T-cell (primary cell): ENCODE data around the gene PDGFC. TPM values are rescaled to one million over a fixed set of nuclear protein-coding genes. Genes with fewer than 3 reads are reported as not detected.

Experiments
- ATAC-seq, 4 experiments: fragments of 200-7000 bp in 3 of 4; fragments of 150-1000 bp in 1 of 4; cut with Tn5 transposase; replicated peaks in 1 of 4; 1 replicate in 3 of 4; 2 replicates in 1 of 4; pipeline ENCODE4 v1.10.0; 2021; ENCODE audit warnings: moderate library complexity in 3 of 4, mild to moderate bottlenecking in 2 of 4, moderate number of reproducible peaks in 1 of 4
- CTCF ChIA-PET, 2 donors: fragments of 300-600 bp; sonication (Branson Sonifier 250); formaldehyde crosslinking; loops; one replicate each; lab custom pipeline; 2022; ENCODE audit warnings: antibody characterized with exemption in 2 of 2; lab: Charles Lee
- POLR2A ChIA-PET, 2 donors: fragments of 300-600 bp; sonication (Branson Sonifier 250); formaldehyde crosslinking; loops; one replicate each; lab custom pipeline; 2022; ENCODE audit warnings: antibody characterized with exemption in 2 of 2; lab: Charles Lee
- DNase-seq, 35 experiments: peaks; one replicate each; pipeline versions ENCODE4 v3.0.0 to v3.0.0-alpha.2; 2013 to 2023
- H3K27ac ChIP-seq: one replicate; pipeline ENCODE4 v1.5.1; 2013; ENCODE audit warnings: low read length
- H3K27me3 ChIP-seq, 2 experiments: replicated peaks in 1 of 2; 1 replicate in 1 of 2; 2 replicates in 1 of 2; pipeline versions ENCODE4 v1.6.1 to v1.7.0; 2013; ENCODE audit warnings: low read length in 1 of 2, mixed read lengths in 1 of 2; ENCODE audit not compliant: control insufficient read depth in 2 of 2, insufficient read depth in 2 of 2; ENCODE audit errors: extremely low read depth in 1 of 2
- H3K36me3 ChIP-seq, 2 donors: 1 replicate in 1 of 2; 2 replicates in 1 of 2; pipeline versions ENCODE4 v1.6.1 to v1.7.0; 2013; ENCODE audit warnings: low read length in 1 of 2; ENCODE audit not compliant: control insufficient read depth in 2 of 2, insufficient read depth in 1 of 2; ENCODE audit errors: extremely low read depth in 1 of 2
- H3K4me1 ChIP-seq, 2 experiments: 1 replicate in 1 of 2; 2 replicates in 1 of 2; pipeline versions ENCODE4 v1.6.1 to v1.7.0; 2013; ENCODE audit warnings: low read length in 2 of 2, mixed read lengths in 1 of 2; ENCODE audit not compliant: insufficient read depth in 2 of 2, control insufficient read depth in 1 of 2; ENCODE audit errors: extremely low read depth in 1 of 2
- H3K4me3 ChIP-seq, 2 donors: 1 replicate in 1 of 2; 2 replicates in 1 of 2; pipeline versions ENCODE4 v1.5.1 to v1.7.0; 2013; ENCODE audit warnings: mild to moderate bottlenecking in 2 of 2, low read length in 1 of 2, moderate library complexity in 1 of 2; ENCODE audit not compliant: control insufficient read depth in 1 of 2; ENCODE audit errors: extremely low read depth in 1 of 2
- H3K9me3 ChIP-seq: 2 replicates; pipeline ENCODE4 v1.7.0; 2013
- H3K27ac Mint-ChIP-seq, 2 donors: one replicate each; pipeline ENCODE4 v1.8.0; 2020 to 2021; ENCODE audit warnings: mild to moderate bottlenecking in 2 of 2, mixed read lengths in 2 of 2
- H3K27me3 Mint-ChIP-seq, 2 donors: one replicate each; pipeline ENCODE4 v1.8.0; 2021 to 2022; ENCODE audit warnings: mixed read lengths in 2 of 2
- H3K36me3 Mint-ChIP-seq: one replicate; pipeline ENCODE4 v1.8.0; 2021; ENCODE audit warnings: mixed read lengths
- H3K4me1 Mint-ChIP-seq, 3 donors: one replicate each; pipeline ENCODE4 v1.8.0; 2020 to 2022; ENCODE audit warnings: mixed read lengths in 3 of 3, mild to moderate bottlenecking in 1 of 3
- H3K4me3 Mint-ChIP-seq, 3 donors: one replicate each; pipeline ENCODE4 v1.8.0; 2020 to 2022; ENCODE audit warnings: mild to moderate bottlenecking in 3 of 3, mixed read lengths in 3 of 3, moderate library complexity in 3 of 3
- H3K9me3 Mint-ChIP-seq, 3 donors: one replicate each; pipeline ENCODE4 v1.8.0; 2020 to 2022; ENCODE audit warnings: mixed read lengths in 3 of 3
- WGBS: methylation state at CpG from one replicate; pipeline ENCODE4 v1.1.5; 2013; ENCODE audit warnings: missing lambda C conversion rate; ENCODE audit not compliant: insufficient coverage; 5-methylcytosine and 5-hydroxymethylcytosine counted together
- total RNA-seq, 35 experiments: library from RNA in 6 of 35; stranded (reverse) in 6 of 35; fragments of 120-200 nt in 1 of 35; gene quantifications; one replicate each; pipeline versions ENCODE4 v1.2.1 to v1.2.4 and lab custom pipeline; 2013 to 2026

PDGFC gene
- total RNA-seq, 5 donors from 2014 or later (not counting 1 experiment from before 2014, with no cell fraction given), result 0.12 to 1.5 (median 0.47) TPM

- CTCF ChIA-PET, result no interaction called here
- no peak overlapping the region for H3K27ac ChIP-seq
- H3K27me3 ChIP-seq, result no peaks in the 10 kb centered on the region
- no CpG with 5 or more reads among the region's 1 CpG for WGBS
- ATAC-seq, result no peak
- H3K9me3 ChIP-seq, result no peaks in the 10 kb centered on the region
- no peak overlapping the region for H3K4me3 ChIP-seq
- Mint-ChIP-seq H3K27ac (no peak overlapping the region), H3K27me3 (no peaks in the 10 kb centered on the region), H3K4me1 (no peaks in the 10 kb centered on the region), H3K4me3 (no peak overlapping the region), H3K9me3 (peaks cover 0 to 4% (median 0%) of the 10 kb centered on the region in 3 donors), H3K36me3 (no peaks in the 10 kb centered on the region)
- no peak for DNase-seq
- no peaks in the 10 kb centered on the region for H3K4me1 ChIP-seq
- H3K36me3 ChIP-seq, result no peaks in the 10 kb centered on the region
- POLR2A ChIA-PET, result no interaction called here
These were observed 172.4 kb downstream of the PDGFC start for GRCh38 chr4:156799121-156799589.

DNA sequence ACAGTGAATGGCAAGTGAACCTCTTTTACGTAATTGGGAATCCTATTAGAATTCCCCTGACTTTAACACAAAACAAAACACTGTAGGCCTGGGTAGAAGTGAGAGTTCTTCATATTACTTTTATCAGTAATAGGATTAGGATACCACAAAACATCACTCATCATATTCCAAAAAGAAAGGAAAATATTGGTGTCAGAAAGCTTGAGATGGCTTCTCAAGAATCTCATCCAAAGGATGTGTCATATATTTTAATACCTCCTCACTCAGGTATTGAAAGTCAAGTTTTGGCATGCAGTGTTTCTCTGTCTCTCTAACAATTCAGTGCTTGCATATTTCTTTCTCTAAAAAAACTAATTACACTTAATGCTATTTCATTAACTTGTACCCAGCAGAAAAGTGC is 173.2 kb downstream of the PDGFC start:
- no CpG with 5 or more reads among the region's 1 CpG for WGBS
- Histone ChIP-seq H3K36me3 (no peaks in the 10 kb centered on the region), H3K27me3 (no peaks in the 10 kb centered on the region), H3K27ac (no peak overlapping the region), H3K4me3 (no peak overlapping the region), H3K4me1 (no peaks in the 10 kb centered on the region), H3K9me3 (no peaks in the 10 kb centered on the region)
- H3K27me3 Mint-ChIP-seq, result no peaks in the 10 kb centered on the region
- ChIA-PET CTCF (no interaction called here), POLR2A (no interaction called here)
- no peak for ATAC-seq
- H3K9me3 Mint-ChIP-seq, result peaks cover 0 to 4% (median 0%) of the 10 kb centered on the region in 3 donors
- no peak overlapping the region for H3K27ac Mint-ChIP-seq
- H3K36me3 Mint-ChIP-seq, result no peaks in the 10 kb centered on the region
- H3K4me3 Mint-ChIP-seq, result no peak overlapping the region
- DNase-seq, result no peak
- no peaks in the 10 kb centered on the region for H3K4me1 Mint-ChIP-seq

GRCh38 chr4:156797206-156797605 is 174.4 kb downstream of the PDGFC start:
- Mint-ChIP-seq H3K36me3 (no peaks in the 10 kb centered on the region), H3K4me1 (no peaks in the 10 kb centered on the region), H3K27ac (no peak overlapping the region), H3K27me3 (no peaks in the 10 kb centered on the region), H3K4me3 (no peak overlapping the region), H3K9me3 (peaks cover 0 to 4% (median 0%) of the 10 kb centered on the region in 3 donors)
- ChIA-PET POLR2A (interaction anchor here in 1 of 2 donors (0.6 kb wide), 1 partner anchor 1217 kb away, joined by 3 read pairs; no protein-coding TSS in a partner anchor), CTCF (interaction anchor here in 1 of 2 donors (0.6 kb wide), 1 partner anchor 357 kb away, joined by 3 read pairs; no protein-coding TSS in a partner anchor)
- no peak for DNase-seq
- Histone ChIP-seq H3K36me3 (no peaks in the 10 kb centered on the region), H3K27ac (no peak overlapping the region), H3K4me1 (no peaks in the 10 kb centered on the region), H3K27me3 (no peaks in the 10 kb centered on the region), H3K9me3 (no peaks in the 10 kb centered on the region), H3K4me3 (no peak overlapping the region)
- WGBS, result 100% methylated on average over 2 of the region's 5 CpGs
- ATAC-seq, result no peak

DNA sequence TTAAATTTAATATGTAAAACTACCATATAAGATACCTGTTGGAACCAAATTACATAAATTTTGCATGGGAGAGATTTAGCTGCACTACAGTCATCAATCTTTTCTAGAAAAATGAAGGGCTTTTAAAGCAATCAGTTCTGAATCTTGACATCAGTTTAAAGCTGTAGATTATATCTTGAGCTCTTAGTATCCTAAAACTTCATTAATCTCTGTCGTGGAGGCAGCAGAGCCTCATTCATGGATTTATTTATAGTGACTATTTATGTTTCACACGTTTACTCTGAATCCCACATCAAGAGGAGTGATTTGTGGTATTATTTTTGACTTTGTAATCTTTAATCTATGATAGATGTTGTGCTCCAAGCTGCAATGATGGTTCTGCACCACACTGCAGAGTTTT is 175.9 kb downstream of the PDGFC start:
- no peak for ATAC-seq
- H3K4me3 Mint-ChIP-seq, result no peak overlapping the region
- Histone ChIP-seq H3K27ac (no peak overlapping the region), H3K4me1 (no peaks in the 10 kb centered on the region), H3K4me3 (no peak overlapping the region), H3K9me3 (no peaks in the 10 kb centered on the region), H3K27me3 (no peaks in the 10 kb centered on the region), H3K36me3 (no peaks in the 10 kb centered on the region)
- WGBS, result no CpG with 5 or more reads among the region's 2 CpGs
- no peak for DNase-seq
- H3K27me3 Mint-ChIP-seq, result no peaks in the 10 kb centered on the region
- CTCF ChIA-PET, result no interaction called here
- POLR2A ChIA-PET, result no interaction called here
- no peaks in the 10 kb centered on the region for H3K9me3 Mint-ChIP-seq
- H3K36me3 Mint-ChIP-seq, result no peaks in the 10 kb centered on the region
- no peak overlapping the region for H3K27ac Mint-ChIP-seq
- no peaks in the 10 kb centered on the region for H3K4me1 Mint-ChIP-seq

- ChIA-PET CTCF (interaction anchor here in 1 of 2 donors (1.0 kb wide), 1 partner anchor 14 kb away, joined by 4 read pairs; no protein-coding TSS in a partner anchor), POLR2A (no interaction called here)
- H3K27ac ChIP-seq, result no peak overlapping the region
- H3K36me3 ChIP-seq, result no peaks in the 10 kb centered on the region
- H3K36me3 Mint-ChIP-seq, result no peaks in the 10 kb centered on the region
- no peaks in the 10 kb centered on the region for H3K27me3 ChIP-seq
- H3K9me3 Mint-ChIP-seq, result no peaks in the 10 kb centered on the region
- H3K4me1 ChIP-seq, result no peaks in the 10 kb centered on the region
- H3K27ac Mint-ChIP-seq, result no peak overlapping the region
- H3K4me1 Mint-ChIP-seq, result no peaks in the 10 kb centered on the region
- no peak overlapping the region for H3K4me3 Mint-ChIP-seq
- ATAC-seq (no peak), DNase-seq (no peak)
- no peaks in the 10 kb centered on the region for H3K9me3 ChIP-seq
- no peaks in the 10 kb centered on the region for H3K27me3 Mint-ChIP-seq
- no peak overlapping the region for H3K4me3 ChIP-seq
- WGBS, result 87% methylated on average over 3 of the region's 4 CpGs
These were observed 176.7 kb downstream of the PDGFC start for GRCh38 chr4:156794863-156795262.

DNA sequence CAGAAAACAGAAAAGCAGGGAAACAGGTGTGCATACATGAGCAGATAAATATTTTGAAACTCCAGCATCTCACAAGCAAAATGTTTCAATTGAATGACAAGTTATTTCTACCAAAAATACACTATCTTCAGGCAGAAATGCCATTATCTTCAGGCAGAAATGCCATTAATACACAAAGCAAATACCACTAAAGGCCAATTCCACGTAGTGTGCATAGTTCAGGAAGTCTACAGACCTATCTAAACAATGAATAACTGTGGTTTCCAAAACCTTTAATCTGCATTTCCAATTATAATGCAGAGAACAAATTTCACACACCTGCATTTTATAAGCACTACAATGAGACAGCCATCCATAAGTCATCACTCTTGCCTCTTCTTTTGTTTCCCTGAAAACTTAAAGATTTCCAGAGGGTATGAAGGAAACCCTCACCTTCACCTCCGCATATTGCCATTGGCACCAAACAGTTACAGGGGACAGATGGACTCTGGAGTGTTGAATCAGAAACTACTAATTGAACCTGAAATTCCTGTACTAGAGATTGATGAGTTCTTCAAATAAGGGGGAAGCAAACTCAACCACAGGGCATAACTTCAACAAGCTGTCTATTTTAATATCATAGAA is 179.0 kb downstream of the PDGFC start:
- H3K27ac ChIP-seq, result no peak overlapping the region
- Mint-ChIP-seq H3K4me3 (no peak overlapping the region), H3K27me3 (no peaks in the 10 kb centered on the region), H3K9me3 (no peaks in the 10 kb centered on the region), H3K4me1 (no peaks in the 10 kb centered on the region), H3K36me3 (no peaks in the 10 kb centered on the region), H3K27ac (no peak overlapping the region)
- ATAC-seq, result no peak
- no peak for DNase-seq
- no peak overlapping the region for H3K4me3 ChIP-seq
- no peaks in the 10 kb centered on the region for H3K4me1 ChIP-seq
- ChIA-PET CTCF (no interaction called here), POLR2A (no interaction called here)
- no peaks in the 10 kb centered on the region for H3K36me3 ChIP-seq
- 29% methylated on average over 1 of the region's 2 CpGs for WGBS
- H3K9me3 ChIP-seq, result no peaks in the 10 kb centered on the region
- H3K27me3 ChIP-seq, result no peaks in the 10 kb centered on the region
